ENCODE measurements around the gene ZNF622. TPM values are rescaled to one million over a fixed set of nuclear protein-coding genes. Genes with fewer than 3 reads are reported as not detected.

The ZNF622 gene
- total RNA-seq, 1 donor from 2014 or later: 75.5 TPM

DNA sequence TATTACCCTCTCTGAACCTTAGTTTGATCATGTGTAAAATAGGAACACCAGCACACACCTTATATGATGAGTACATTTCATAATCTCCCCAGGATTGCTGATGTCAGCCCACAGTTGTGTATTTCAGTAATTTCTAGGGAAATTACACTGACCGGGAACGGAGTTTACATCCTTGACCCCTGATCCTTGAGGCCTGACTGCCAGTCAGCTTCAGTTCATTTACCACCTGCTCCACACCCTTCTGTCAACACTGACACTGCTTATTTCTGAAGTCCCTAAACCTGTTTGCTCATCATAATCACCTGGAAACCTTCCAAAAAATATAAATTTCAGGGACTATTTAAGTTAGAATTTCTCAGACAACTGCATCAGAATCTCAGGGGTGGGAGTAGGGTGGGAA is 55.3 kb downstream of the ZNF622 start:
- Histone ChIP-seq H3K4me3 (no peak overlapping the region), H3K4me1 (no peaks in the 10 kb centered on the region), H3K27ac (no peak overlapping the region), H3K36me3 (no peaks in the 10 kb centered on the region), H3K9me3 (no peaks in the 10 kb centered on the region), H3K27me3 (no peaks in the 10 kb centered on the region)
- intact Hi-C loops (cut with DNase I): no loop called here
- no peak for DNase-seq (ENCODE audit: low spot score in 2 of 2)
- TF ChIP-seq, protein P1, sequence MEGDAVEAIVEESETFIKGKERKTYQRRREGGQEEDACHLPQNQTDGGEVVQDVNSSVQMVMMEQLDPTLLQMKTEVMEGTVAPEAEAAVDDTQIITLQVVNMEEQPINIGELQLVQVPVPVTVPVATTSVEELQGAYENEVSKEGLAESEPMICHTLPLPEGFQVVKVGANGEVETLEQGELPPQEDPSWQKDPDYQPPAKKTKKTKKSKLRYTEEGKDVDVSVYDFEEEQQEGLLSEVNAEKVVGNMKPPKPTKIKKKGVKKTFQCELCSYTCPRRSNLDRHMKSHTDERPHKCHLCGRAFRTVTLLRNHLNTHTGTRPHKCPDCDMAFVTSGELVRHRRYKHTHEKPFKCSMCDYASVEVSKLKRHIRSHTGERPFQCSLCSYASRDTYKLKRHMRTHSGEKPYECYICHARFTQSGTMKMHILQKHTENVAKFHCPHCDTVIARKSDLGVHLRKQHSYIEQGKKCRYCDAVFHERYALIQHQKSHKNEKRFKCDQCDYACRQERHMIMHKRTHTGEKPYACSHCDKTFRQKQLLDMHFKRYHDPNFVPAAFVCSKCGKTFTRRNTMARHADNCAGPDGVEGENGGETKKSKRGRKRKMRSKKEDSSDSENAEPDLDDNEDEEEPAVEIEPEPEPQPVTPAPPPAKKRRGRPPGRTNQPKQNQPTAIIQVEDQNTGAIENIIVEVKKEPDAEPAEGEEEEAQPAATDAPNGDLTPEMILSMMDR (IDR thresholded peaks at IDR 0.05): no peak

DNA sequence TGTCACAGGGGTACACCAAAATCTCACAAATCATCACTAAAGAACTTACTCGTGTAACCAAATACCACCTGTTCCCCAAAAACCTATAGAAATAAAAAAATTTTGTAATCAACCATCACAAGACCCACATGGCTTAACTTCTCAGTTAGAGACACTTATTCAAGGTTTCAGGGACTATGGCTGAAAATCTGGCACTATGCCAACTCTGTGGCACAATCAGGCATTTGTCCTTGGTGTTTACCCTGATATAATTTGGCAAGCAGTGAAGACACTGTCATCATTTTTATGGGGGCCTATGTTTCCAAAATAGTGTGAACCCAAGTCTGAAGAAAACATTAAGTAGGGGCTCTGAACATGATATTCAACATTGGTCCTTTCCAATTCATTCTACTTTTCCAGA is 59.0 kb downstream of the ZNF622 start:
- no peak overlapping the region for H3K27ac ChIP-seq
- no peaks in the 10 kb centered on the region for H3K27me3 ChIP-seq
- intact Hi-C loops (cut with DNase I): no loop called here

DNA sequence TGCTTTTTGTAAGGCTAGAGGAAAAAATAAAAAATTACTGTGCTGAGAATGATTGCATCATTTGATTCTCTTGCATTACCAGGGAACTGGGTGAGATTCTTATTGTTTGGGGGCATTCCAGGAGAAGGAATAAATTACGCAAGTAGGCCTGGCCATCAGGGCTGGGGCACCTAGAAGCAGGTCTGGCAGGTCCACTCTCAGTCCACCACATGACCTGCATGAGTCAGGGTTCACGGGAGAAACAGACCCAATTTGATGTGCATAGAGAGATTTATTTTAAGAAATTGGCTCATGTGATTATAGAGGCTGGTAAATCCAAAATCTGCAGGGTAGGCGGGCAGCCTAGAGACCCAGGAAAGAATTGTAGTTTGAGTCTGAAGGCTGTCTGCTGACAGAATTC is 59.6 kb downstream of the ZNF622 start:
- no peak for DNase-seq (ENCODE audit: low spot score in 2 of 2)
- intact Hi-C loops (cut with DNase I): no loop called here
- no peaks in the 10 kb centered on the region for H3K27me3 ChIP-seq
- H3K9me3 ChIP-seq: no peaks in the 10 kb centered on the region
- H3K4me1 ChIP-seq: no peaks in the 10 kb centered on the region
- H3K27ac ChIP-seq: no peak overlapping the region
- TF ChIP-seq, protein P1 (IDR thresholded peaks at IDR 0.05): no peak
- H3K36me3 ChIP-seq: no peaks in the 10 kb centered on the region
- H3K4me3 ChIP-seq: no peak overlapping the region

More for the DNA sequence above, 59.0 kb downstream of the ZNF622 start:
- Histone ChIP-seq H3K4me1 (no peaks in the 10 kb centered on the region), H3K9me3 (no peaks in the 10 kb centered on the region), H3K36me3 (no peaks in the 10 kb centered on the region), H3K4me3 (no peak overlapping the region)
- no peak for DNase-seq (ENCODE audit: low spot score in 2 of 2)
- TF ChIP-seq, protein P1 (IDR thresholded peaks at IDR 0.05): no peak

Other genes with a start within 250 kb of the ZNF622 start
- 2.9 TPM for gene RETREG1, start 151.2 kb upstream of the ZNF622 start, total RNA-seq

Measured in ascending aorta (tissue), 2 donors.